Adrenal gland (tissue), 5 donors: Measurements from ENCODE around the gene MEIS3.

Experiments used
- POLR2A ChIP-seq, 2 donors: fragments of 450-650 bp; IDR thresholded peaks; one replicate each; pipeline ENCODE4 v1.6.1; 2017; ENCODE audit warnings: antibody characterized with exemption in 2 of 2, mild to moderate bottlenecking in 2 of 2, moderate library complexity in 1 of 2
- TF ChIP-seq, protein P1 (sequence below), 6 experiments: fragments of 450-650 bp in 4 of 6; fragments of 200-600 bp in 2 of 6; sonication (generic) in 1 of 6; IDR thresholded peaks; 1 replicate in 5 of 6; 2 replicates in 1 of 6; pipeline versions ENCODE4 v1.5.1 to v1.8.0; 2016 to 2021; ENCODE audit warnings: antibody characterized with exemption in 6 of 6, mild to moderate bottlenecking in 2 of 6, moderate library complexity in 1 of 6
- donor health status: DM: no; HTN: no; CAD: no.

GRCh38 chr19:47432499-47432898, 13.2 kb upstream of the MEIS3 start:
- TF ChIP-seq, protein P1, sequence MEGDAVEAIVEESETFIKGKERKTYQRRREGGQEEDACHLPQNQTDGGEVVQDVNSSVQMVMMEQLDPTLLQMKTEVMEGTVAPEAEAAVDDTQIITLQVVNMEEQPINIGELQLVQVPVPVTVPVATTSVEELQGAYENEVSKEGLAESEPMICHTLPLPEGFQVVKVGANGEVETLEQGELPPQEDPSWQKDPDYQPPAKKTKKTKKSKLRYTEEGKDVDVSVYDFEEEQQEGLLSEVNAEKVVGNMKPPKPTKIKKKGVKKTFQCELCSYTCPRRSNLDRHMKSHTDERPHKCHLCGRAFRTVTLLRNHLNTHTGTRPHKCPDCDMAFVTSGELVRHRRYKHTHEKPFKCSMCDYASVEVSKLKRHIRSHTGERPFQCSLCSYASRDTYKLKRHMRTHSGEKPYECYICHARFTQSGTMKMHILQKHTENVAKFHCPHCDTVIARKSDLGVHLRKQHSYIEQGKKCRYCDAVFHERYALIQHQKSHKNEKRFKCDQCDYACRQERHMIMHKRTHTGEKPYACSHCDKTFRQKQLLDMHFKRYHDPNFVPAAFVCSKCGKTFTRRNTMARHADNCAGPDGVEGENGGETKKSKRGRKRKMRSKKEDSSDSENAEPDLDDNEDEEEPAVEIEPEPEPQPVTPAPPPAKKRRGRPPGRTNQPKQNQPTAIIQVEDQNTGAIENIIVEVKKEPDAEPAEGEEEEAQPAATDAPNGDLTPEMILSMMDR (IDR thresholded peaks at IDR 0.05), result no peak
- TF ChIP-seq POLR2A (IDR thresholded peaks at IDR 0.05), result no peak
